H1 (cell line): ENCODE measurements around the gene ZNF525. TPM values are rescaled to one million over a fixed set of nuclear protein-coding genes. Genes with fewer than 3 reads are reported as not detected.
A peak's percentile ranks its signal among the peaks of the same experiment; 100 is the strongest.

Experiments
- CTCF ChIA-PET: fragments of 300-600 bp; sonication (Branson Sonifier 250); formaldehyde crosslinking; loops from one replicate; lab custom pipeline; 2021; ENCODE audit not compliant: partially characterized antibody; lab: Charles Lee
- POLR2A ChIA-PET: fragments of 300-600 bp; sonication (Branson Sonifier 250); formaldehyde crosslinking; loops from one replicate; lab custom pipeline; 2021; ENCODE audit warnings: inconsistent platforms; ENCODE audit not compliant: partially characterized antibody; lab: Charles Lee
- DNase-seq, 2 experiments: peaks; one replicate each; pipeline versions ENCODE4 v3.0.0 to v3.0.0-alpha.2; 2010 to 2022; ENCODE audit warnings: low spot score in 2 of 2, low read depth in 1 of 2, mixed read lengths in 1 of 2
- FAIRE-seq: peaks from 2 replicates; lab custom pipeline; 2011; peaks lifted over from hg19 to GRCh38; lab: Jason Lieb, UNC
- H2AFZ ChIP-seq: 2 replicates; pipeline ENCODE4 v1.8.1; 2012; ENCODE audit warnings: low read length, inconsistent platforms
- H2AK5ac ChIP-seq: 2 replicates; pipeline ENCODE4 v1.6.1; 2013; ENCODE audit warnings: low read depth, low read length
- H2BK120ac ChIP-seq: replicated peaks from 2 replicates; pipeline ENCODE3; 2013; ENCODE audit warnings: low read depth, low read length, inconsistent platforms
- H2BK12ac ChIP-seq: 2 replicates; pipeline ENCODE4 v1.6.1; 2013; ENCODE audit warnings: low read depth, low read length
- H2BK15ac ChIP-seq: 2 replicates; pipeline ENCODE4 v1.6.1; 2013; ENCODE audit warnings: low read length
- H2BK20ac ChIP-seq: 2 replicates; pipeline ENCODE4 v1.6.1; 2013; ENCODE audit warnings: low read length
- H2BK5ac ChIP-seq: 2 replicates; pipeline ENCODE4 v1.6.1; 2013; ENCODE audit warnings: low read depth, low read length
- H3K14ac ChIP-seq: 2 replicates; pipeline ENCODE4 v1.6.1; 2013; ENCODE audit warnings: inconsistent platforms; ENCODE audit not compliant: insufficient read length
- H3K18ac ChIP-seq: 2 replicates; pipeline ENCODE4 v1.6.1; 2013; ENCODE audit warnings: low read length; ENCODE audit errors: extremely low read depth
- H3K23ac ChIP-seq: 2 replicates; pipeline ENCODE4 v1.6.1; 2013; ENCODE audit warnings: inconsistent platforms; ENCODE audit not compliant: insufficient read length
- H3K23me2 ChIP-seq: 2 replicates; pipeline ENCODE4 v1.6.1; 2013; ENCODE audit warnings: low read depth, low read length
- H3K27ac ChIP-seq: 2 replicates; pipeline ENCODE4 v1.6.1; 2011; ENCODE audit warnings: low read depth, low read length, inconsistent platforms
- H3K27me3 ChIP-seq, 4 experiments: replicated peaks in 1 of 4; 1 replicate in 1 of 4; 2 replicates in 3 of 4; pipeline versions ENCODE4 v1.6.1 to v1.8.1; 2011 to 2013; ENCODE audit warnings: low read length in 3 of 4, mild to moderate bottlenecking in 3 of 4, inconsistent platforms in 2 of 4, mixed read lengths in 2 of 4, moderate library complexity in 1 of 4; ENCODE audit not compliant: control insufficient read depth in 3 of 4, insufficient read depth in 3 of 4; ENCODE audit errors: extremely low read depth in 1 of 4
- H3K36me3 ChIP-seq, 4 experiments: 2 replicates each; pipeline versions ENCODE4 v1.6.1 to v1.8.1; 2011 to 2013; ENCODE audit warnings: mild to moderate bottlenecking in 4 of 4, low read length in 3 of 4, moderate library complexity in 2 of 4, control low read depth in 1 of 4, inconsistent platforms in 1 of 4; ENCODE audit not compliant: insufficient read depth in 4 of 4, control insufficient read depth in 2 of 4
- H3K4ac ChIP-seq: replicated peaks from 2 replicates; pipeline ENCODE3; 2013; ENCODE audit warnings: low read length, low read depth, mixed read lengths, inconsistent platforms; ENCODE audit not compliant: insufficient read length
- H3K4me1 ChIP-seq, 4 experiments: replicated peaks in 1 of 4; 1 replicate in 1 of 4; 2 replicates in 3 of 4; pipeline versions ENCODE4 v1.6.1 to v1.8.1; 2011 to 2013; ENCODE audit warnings: low read length in 3 of 4, inconsistent platforms in 2 of 4, mixed read lengths in 1 of 4; ENCODE audit not compliant: insufficient read depth in 4 of 4, control insufficient read depth in 3 of 4
- H3K4me2 ChIP-seq, 2 experiments: 2 replicates each; pipeline versions ENCODE4 v1.6.1 to v1.8.1; 2011 to 2013; ENCODE audit warnings: low read depth in 2 of 2, low read length in 2 of 2, control low read depth in 1 of 2, inconsistent platforms in 1 of 2, mild to moderate bottlenecking in 1 of 2; ENCODE audit not compliant: insufficient read depth in 1 of 2
- H3K4me3 ChIP-seq, 4 experiments: fragments of 200-600, 300-600 bp in 1 of 4; sonication (generic), shearing (Covaris generic), sonication (Bioruptor Twin) in 1 of 4; 2 replicates each; pipeline versions ENCODE4 v1.5.1 to v1.8.1; 2011 to 2016; ENCODE audit warnings: low read length in 4 of 4, low read depth in 3 of 4, control low read depth in 2 of 4, inconsistent platforms in 2 of 4, mild to moderate bottlenecking in 2 of 4, mixed read lengths in 1 of 4, moderate library complexity in 1 of 4; ENCODE audit not compliant: insufficient read depth in 2 of 4; ENCODE audit errors: extremely low read depth in 1 of 4
- H3K56ac ChIP-seq: replicated peaks from 2 replicates; pipeline ENCODE3; 2013; ENCODE audit warnings: low read depth, mild to moderate bottlenecking, mixed read lengths, low read length, inconsistent platforms; ENCODE audit not compliant: insufficient read length
- H3K79me1 ChIP-seq: 2 replicates; pipeline ENCODE4 v1.6.1; 2013; ENCODE audit warnings: low read depth, low read length, control low read depth
- H3K79me2 ChIP-seq, 2 experiments: 2 replicates each; pipeline versions ENCODE4 v1.6.1 to v1.8.1; 2012 to 2013; ENCODE audit warnings: low read length in 2 of 2, mild to moderate bottlenecking in 2 of 2, inconsistent platforms in 1 of 2; ENCODE audit not compliant: insufficient read depth in 2 of 2, control insufficient read depth in 1 of 2
- H3K9ac ChIP-seq, 4 experiments: replicated peaks in 1 of 4; 1 replicate in 1 of 4; 2 replicates in 3 of 4; pipeline versions ENCODE4 v1.6.1 to v1.8.1; 2011 to 2013; ENCODE audit warnings: low read depth in 3 of 4, low read length in 3 of 4, control low read depth in 2 of 4, mild to moderate bottlenecking in 2 of 4, moderate library complexity in 2 of 4, inconsistent platforms in 1 of 4; ENCODE audit errors: extremely low read depth in 1 of 4
- H3K9me3 ChIP-seq, 2 experiments: 2 replicates each; pipeline versions ENCODE4 v1.6.1 to v1.8.1; 2012 to 2013; ENCODE audit warnings: mild to moderate bottlenecking in 2 of 2, moderate library complexity in 2 of 2, control low read depth in 1 of 2, inconsistent platforms in 1 of 2, low read depth in 1 of 2, low read length in 1 of 2, mixed read lengths in 1 of 2; ENCODE audit not compliant: insufficient read depth in 2 of 2
- H4K20me1 ChIP-seq, 2 experiments: replicated peaks in 1 of 2; 2 replicates each; pipeline versions ENCODE3 to v1.8.1; 2011 to 2013; ENCODE audit warnings: inconsistent platforms in 2 of 2, low read length in 2 of 2, mild to moderate bottlenecking in 1 of 2; ENCODE audit not compliant: insufficient read depth in 2 of 2, control insufficient read depth in 1 of 2
- H4K5ac ChIP-seq: 2 replicates; pipeline ENCODE4 v1.6.1; 2013; ENCODE audit warnings: low read length, low read depth, mixed read lengths, inconsistent platforms; ENCODE audit not compliant: insufficient read length
- H4K8ac ChIP-seq: 2 replicates; pipeline ENCODE4 v1.8.0; 2013; ENCODE audit warnings: mild to moderate bottlenecking, moderate library complexity, low read length, inconsistent platforms; ENCODE audit not compliant: insufficient read depth; ENCODE audit errors: extremely low read depth
- H4K91ac ChIP-seq: replicated peaks from 2 replicates; pipeline ENCODE3; 2013; ENCODE audit warnings: low read length, mixed read lengths, inconsistent platforms; ENCODE audit not compliant: insufficient read length
- E2F6 ChIP-seq: IDR thresholded peaks from 2 replicates; pipeline ENCODE4 v1.6.1; 2012; ENCODE audit warnings: inconsistent platforms
- GTF2F1 ChIP-seq: IDR thresholded peaks from 2 replicates; pipeline ENCODE4 v1.6.1; 2012; ENCODE audit warnings: low read depth, low read length, improper control_type of control experiment, borderline replicate concordance
- PHF8 ChIP-seq: fragments of 200-600 bp; sonication (generic); conservative IDR thresholded peaks from 2 replicates; pipeline ENCODE4 v1.7.1; 2012; ENCODE audit warnings: low read depth, mild to moderate bottlenecking, inconsistent platforms, low read length, moderate library complexity
- TCF12 ChIP-seq: IDR thresholded peaks from 2 replicates; pipeline ENCODE4 v1.6.1; 2011; ENCODE audit warnings: low read depth, mild to moderate bottlenecking, low read length
- ZNF274 ChIP-seq: IDR thresholded peaks from 2 replicates; pipeline ENCODE4 v1.7.0; 2012; ENCODE audit warnings: low read length, borderline replicate concordance; ENCODE audit errors: extremely low read depth
- WGBS, 2 experiments: shearing (Covaris generic) in 1 of 2; methylation state at CpG; one replicate each; pipeline versions ENCODE4 v1.1.6 to v1.1.7; 2013 to 2015; ENCODE audit warnings: low lambda C conversion rate in 2 of 2, mixed read lengths in 2 of 2, inconsistent platforms in 1 of 2, low coverage in 1 of 2, missing lambda C conversion rate in 1 of 2; ENCODE audit not compliant: insufficient replicate concordance in 2 of 2, insufficient coverage in 1 of 2, insufficient read length in 1 of 2; ENCODE audit errors: extremely low coverage in 1 of 2, missing lambda C conversion rate in 1 of 2; 5-methylcytosine and 5-hydroxymethylcytosine counted together
- polyA plus RNA-seq, 7 experiments: library from polyadenylated mRNA; depleted of rRNA in 3 of 7; stranded (reverse) in 5 of 7; unstranded in 2 of 7; fragments of >200 nt in 5 of 7; fragments of 200-250 nt in 2 of 7; gene quantifications; 1 replicate in 5 of 7; 2 replicates in 1 of 7; 4 replicates in 1 of 7; pipeline versions ENCODE4 v1.2.1 to v1.2.3, GENCODE V29; 2011 to 2013; ENCODE audit warnings: missing spikeins in 2 of 7, mixed read lengths in 2 of 7
- total RNA-seq: library from RNA; stranded (reverse); fragmentation: NEBNext Ultra II Directional; extraction: Animal tissue kit (Norgen Biotek cat#: 25700); gene quantifications from 2 replicates; pipeline ENCODE4 v1.2.1, GENCODE V29; 2021

The ZNF525 gene
- total and polyA plus RNA-seq, 2 of the 8 experiments (the other 6 are each of a cell fraction or from before 2014, with no cell fraction given) = 8.2 to 63.4 TPM

- no peak overlapping the region for H4K91ac ChIP-seq
- peak overlapping the region; percentile 46 to 60 (median 56); a peak in 6 of 7 replicates for H3K9ac ChIP-seq
- peak overlapping the region; percentile 49 for H4K5ac ChIP-seq
- H3K4me3 ChIP-seq = peak overlapping the region; percentile 84 to 98 (median 89)
- no peaks in the 10 kb centered on the region for H3K9me3 ChIP-seq
- H3K14ac ChIP-seq = no peak overlapping the region
- H3K4me1 ChIP-seq = peaks cover 0 to 3% (median under 1%) of the 10 kb centered on the region in 4 experiments; a peak in 3 of 7 replicates
- CTCF ChIA-PET = interaction anchor here (0.7 to 1.5 kb wide), 3 partner anchors 22 to 243 kb away, joined by 3 to 4 read pairs (median 3); partner anchors contain the start of gene ZNF665
- no peak overlapping the region for H3K4ac ChIP-seq
- peaks cover 0 to 5% of the 10 kb centered on the region in 2 experiments for H4K20me1 ChIP-seq
- H2BK12ac ChIP-seq = no peak overlapping the region
- DNase-seq = no peak
- no peak overlapping the region for H3K23ac ChIP-seq
- H3K27me3 ChIP-seq = no peaks in the 10 kb centered on the region
- no peak overlapping the region for H2BK120ac ChIP-seq
- no peak for FAIRE-seq
- peak overlapping the region; percentile 19; the same call in 1 of the 2 replicates for H3K18ac ChIP-seq
- 1% methylated on average over 21 of the region's 32 CpGs; no CpG with 5 or more reads in 1 of the 2 experiments for WGBS, 2 experiments
- H2AFZ ChIP-seq = peak overlapping the region; percentile 96; the same call in 1 of the 2 replicates
- H3K79me2 ChIP-seq = peaks cover 0 to 36% of the 10 kb centered on the region in 2 experiments; a peak in 3 of 4 replicates
- H2BK15ac ChIP-seq = no peak overlapping the region
- H2AK5ac ChIP-seq = no peak overlapping the region
- H2BK5ac ChIP-seq = no peak overlapping the region
- POLR2A ChIA-PET = interaction anchor here (0.6 to 1.0 kb wide), 2 partner anchors 9 to 212 kb away, joined by 3 to 4 read pairs; no protein-coding TSS in a partner anchor
- H3K4me2 ChIP-seq = peak overlapping the region; percentile 74 to 78
- no peak for TF ChIP-seq GTF2F1
- TF ChIP-seq TCF12 = no peak
- TF ChIP-seq ZNF274 = no peak
- TF ChIP-seq PHF8 = 0 out of 2 replicates have a peak, but pooled peaks have one; percentile 2
- peak; percentile 68 for TF ChIP-seq E2F6
- H3K79me1 ChIP-seq = no peaks in the 10 kb centered on the region; the same call in 1 of the 2 replicates
- H4K8ac ChIP-seq = peak overlapping the region; percentile 73
- H3K23me2 ChIP-seq = peaks cover 6% of the 10 kb centered on the region
- H2BK20ac ChIP-seq = no peak overlapping the region
- H3K27ac ChIP-seq = peak overlapping the region; percentile 53; the same call in 1 of the 2 replicates
- H3K36me3 ChIP-seq = no peaks in the 10 kb centered on the region
- no peak overlapping the region for H3K56ac ChIP-seq
Measured at GRCh38 chr19:53365899-53366493, 491 bp downstream of the ZNF525 start.
